ENCODE measurements around the gene USP48. TPM values are rescaled to one million over a fixed set of nuclear protein-coding genes. Genes with fewer than 3 reads are reported as not detected.
"Not testable (repeated sequence)": the region's sequence is repeated elsewhere in the genome, so short reads cannot be mapped to it uniquely, and the experiment has no call there.

USP48 gene
- total and polyA plus RNA-seq, 3 experiments from 2014 or later, result 41.4 to 61.5 (median 60.6) TPM

- H3K27me3 ChIP-seq (ENCODE audit: insufficient read depth, low read length, poor library complexity, severe bottlenecking), result no peaks in the 10 kb centered on the region
- CTCF ChIA-PET, result no interaction called here
- peaks cover 21% of the 10 kb centered on the region for H3K4me1 ChIP-seq (ENCODE audit: insufficient read depth, low read length)
- no peak overlapping the region for H3K4me3 ChIP-seq (ENCODE audit: low read length)
- no peak overlapping the region for H3K27ac ChIP-seq (ENCODE audit: low read depth, low read length)
- Mint-ChIP-seq H3K27me3 (no peaks in the 10 kb centered on the region), H3K4me3 (no peak overlapping the region), H3K9me3 (no peaks in the 10 kb centered on the region), H3K4me1 (peaks cover 48 to 71% (median 64%) of the 10 kb centered on the region in 3 donors), H3K36me3 (peaks cover 0 to 8% (median 0%) of the 10 kb centered on the region in 3 donors), H3K27ac (peak overlapping the region; percentile 13 to 92 (median 64))
- no peaks in the 10 kb centered on the region for H3K9me3 ChIP-seq (ENCODE audit: low read length)
- H3K36me3 ChIP-seq (ENCODE audit: insufficient read depth, low read length), result no peaks in the 10 kb centered on the region
- no peak for DNase-seq
- POLR2A ChIA-PET, result interaction anchor here (0.7 kb wide), 1 partner anchor 462 kb away, joined by 3 read pairs; no protein-coding TSS in a partner anchor
Measured at GRCh38 chr1:21775985-21776562, 6.9 kb downstream of the USP48 start.

- Mint-ChIP-seq H3K27ac (peak overlapping the region in 5 of 8 donors; percentile 8 to 77 (median 46)), H3K36me3 (peaks cover 0 to 8% (median 0%) of the 10 kb centered on the region in 3 donors), H3K27me3 (no peaks in the 10 kb centered on the region), H3K4me1 (peaks cover 48 to 70% (median 62%) of the 10 kb centered on the region in 3 donors), H3K4me3 (peak overlapping the region in 1 of 7 donors; percentile 3), H3K9me3 (no peaks in the 10 kb centered on the region)
- Histone ChIP-seq H3K4me3 (ENCODE audit: low read length) (no peak overlapping the region), H3K4me1 (ENCODE audit: insufficient read depth, low read length) (peaks cover 20% of the 10 kb centered on the region), H3K36me3 (ENCODE audit: insufficient read depth, low read length) (no peaks in the 10 kb centered on the region), H3K27me3 (ENCODE audit: insufficient read depth, low read length, poor library complexity, severe bottlenecking) (no peaks in the 10 kb centered on the region), H3K27ac (ENCODE audit: low read depth, low read length) (no peak overlapping the region), H3K9me3 (ENCODE audit: low read length) (no peaks in the 10 kb centered on the region)
- DNase-seq, result no peak
- POLR2A ChIA-PET, result no interaction called here
- CTCF ChIA-PET, result no interaction called here
Measured at GRCh38 chr1:21775550-21775914, 7.4 kb downstream of the USP48 start.

- no peak overlapping the region for H3K4me3 ChIP-seq (ENCODE audit: low read length)
- no peaks in the 10 kb centered on the region for H3K9me3 ChIP-seq (ENCODE audit: low read length)
- Mint-ChIP-seq H3K27ac (peak overlapping the region in 4 of 8 donors; percentile 12 to 46 (median 16)), H3K27me3 (no peaks in the 10 kb centered on the region), H3K36me3 (peaks cover 0 to 10% (median 0%) of the 10 kb centered on the region in 3 donors), H3K4me1 (peaks cover 46 to 69% (median 62%) of the 10 kb centered on the region in 3 donors), H3K4me3 (no peak overlapping the region), H3K9me3 (no peaks in the 10 kb centered on the region)
- ChIA-PET POLR2A (no interaction called here), CTCF (no interaction called here)
- peaks cover 15% of the 10 kb centered on the region for H3K4me1 ChIP-seq (ENCODE audit: insufficient read depth, low read length)
- no peaks in the 10 kb centered on the region for H3K36me3 ChIP-seq (ENCODE audit: insufficient read depth, low read length)
- no peak overlapping the region for H3K27ac ChIP-seq (ENCODE audit: low read depth, low read length)
- H3K27me3 ChIP-seq (ENCODE audit: insufficient read depth, low read length, poor library complexity, severe bottlenecking), result no peaks in the 10 kb centered on the region
- no peak for DNase-seq
Measured at GRCh38 chr1:21774835-21775549, 8.0 kb downstream of the USP48 start.

GRCh38 chr1:21773585-21773984 lies 9.4 kb downstream of the USP48 start:
- Histone ChIP-seq H3K4me3 (ENCODE audit: low read length) (no peak overlapping the region), H3K4me1 (ENCODE audit: insufficient read depth, low read length) (peaks cover 16% of the 10 kb centered on the region), H3K27me3 (ENCODE audit: insufficient read depth, low read length, poor library complexity, severe bottlenecking) (no peaks in the 10 kb centered on the region), H3K36me3 (ENCODE audit: insufficient read depth, low read length) (no peaks in the 10 kb centered on the region), H3K9me3 (ENCODE audit: low read length) (no peaks in the 10 kb centered on the region), H3K27ac (ENCODE audit: low read depth, low read length) (no peak overlapping the region)
- no peaks in the 10 kb centered on the region for H3K9me3 Mint-ChIP-seq
- peak overlapping the region; percentile 29 to 83 (median 60) for H3K27ac Mint-ChIP-seq
- ChIA-PET POLR2A (interaction anchor here (1.1 kb wide), 1 partner anchor 9 kb away, joined by 3 read pairs; the partner anchor contains the start of gene USP48), CTCF (no interaction called here)
- DNase-seq, result no peak
- peaks cover 47 to 70% (median 64%) of the 10 kb centered on the region in 3 donors for H3K4me1 Mint-ChIP-seq
- peaks cover 0 to 15% (median 0%) of the 10 kb centered on the region in 3 donors for H3K36me3 Mint-ChIP-seq
- H3K4me3 Mint-ChIP-seq, result peak overlapping the region in 6 of 7 donors; percentile 1 to 81 (median 40)
- no peaks in the 10 kb centered on the region for H3K27me3 Mint-ChIP-seq

DNA sequence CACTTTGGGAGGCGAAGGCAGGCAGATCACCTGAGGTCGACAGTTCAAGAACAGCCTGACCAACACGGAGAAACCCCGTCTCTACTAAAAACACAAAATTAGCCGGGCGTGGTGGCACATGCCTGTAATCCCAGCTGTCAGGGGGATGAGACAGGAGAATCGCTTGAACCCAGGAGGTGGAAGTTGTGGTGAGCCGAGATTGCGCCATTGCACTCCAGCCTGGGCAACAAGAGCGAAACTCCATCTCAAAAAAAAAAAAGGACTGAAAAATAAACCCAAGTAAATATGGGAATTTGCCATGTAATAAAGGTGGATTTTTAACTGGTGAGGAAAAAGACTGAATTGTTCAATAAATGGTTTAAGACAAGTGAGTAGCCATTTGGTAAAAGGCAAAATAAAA lies 11.3 kb downstream of the USP48 start:
- H3K9me3 Mint-ChIP-seq; DNase-seq; CTCF ChIA-PET; H3K27ac ChIP-seq (ENCODE audit: low read depth, low read length); H3K27ac Mint-ChIP-seq; H3K27me3 ChIP-seq (ENCODE audit: insufficient read depth, low read length, poor library complexity, severe bottlenecking); H3K4me3 ChIP-seq (ENCODE audit: low read length); H3K27me3 Mint-ChIP-seq; POLR2A ChIA-PET; H3K4me3 Mint-ChIP-seq; H3K9me3 ChIP-seq (ENCODE audit: low read length); H3K36me3 ChIP-seq (ENCODE audit: insufficient read depth, low read length): not testable (repeated sequence)
- peaks cover 0 to 10% (median 0%) of the 10 kb centered on the region in 3 donors for H3K36me3 Mint-ChIP-seq
- peaks cover 22% of the 10 kb centered on the region for H3K4me1 ChIP-seq (ENCODE audit: insufficient read depth, low read length)
- H3K4me1 Mint-ChIP-seq, result peaks cover 42 to 65% (median 54%) of the 10 kb centered on the region in 3 donors

- H3K36me3 ChIP-seq (ENCODE audit: insufficient read depth, low read length); H3K27me3 Mint-ChIP-seq; H3K9me3 Mint-ChIP-seq; H3K27me3 ChIP-seq (ENCODE audit: insufficient read depth, low read length, poor library complexity, severe bottlenecking); H3K27ac Mint-ChIP-seq; DNase-seq; POLR2A ChIA-PET; H3K4me3 ChIP-seq (ENCODE audit: low read length); H3K27ac ChIP-seq (ENCODE audit: low read depth, low read length); H3K36me3 Mint-ChIP-seq; H3K4me3 Mint-ChIP-seq; H3K9me3 ChIP-seq (ENCODE audit: low read length): not testable (repeated sequence)
- CTCF ChIA-PET, result interaction anchor here (2.1 kb wide), 1 partner anchor 11 kb away, joined by 7 read pairs; no protein-coding TSS in a partner anchor
- H3K4me1 ChIP-seq (ENCODE audit: insufficient read depth, low read length), result peaks cover 25% of the 10 kb centered on the region
- H3K4me1 Mint-ChIP-seq, result peaks cover 43 to 68% (median 56%) of the 10 kb centered on the region in 3 donors
Measured at GRCh38 chr1:21770602-21771001, 12.3 kb downstream of the USP48 start.

GRCh38 chr1:21770201-21770600 lies 12.7 kb downstream of the USP48 start:
- Histone ChIP-seq H3K36me3 (ENCODE audit: insufficient read depth, low read length) (no peaks in the 10 kb centered on the region), H3K9me3 (ENCODE audit: low read length) (no peaks in the 10 kb centered on the region), H3K27ac (ENCODE audit: low read depth, low read length) (no peak overlapping the region), H3K27me3 (ENCODE audit: insufficient read depth, low read length, poor library complexity, severe bottlenecking) (no peaks in the 10 kb centered on the region), H3K4me3 (ENCODE audit: low read length) (no peak overlapping the region), H3K4me1 (ENCODE audit: insufficient read depth, low read length) (peaks cover 25% of the 10 kb centered on the region)
- CTCF ChIA-PET, result interaction anchor here (2.1 kb wide), 1 partner anchor 12 kb away, joined by 7 read pairs; no protein-coding TSS in a partner anchor
- no peaks in the 10 kb centered on the region for H3K27me3 Mint-ChIP-seq
- H3K4me3 Mint-ChIP-seq, result no peak overlapping the region
- no peaks in the 10 kb centered on the region for H3K9me3 Mint-ChIP-seq
- H3K4me1 Mint-ChIP-seq, result peaks cover 43 to 68% (median 56%) of the 10 kb centered on the region in 3 donors
- DNase-seq, result no peak
- peaks cover 0 to 9% (median 0%) of the 10 kb centered on the region in 3 donors for H3K36me3 Mint-ChIP-seq
- peak overlapping the region in 3 of 8 donors; percentile 17 to 48 (median 42) for H3K27ac Mint-ChIP-seq
- POLR2A ChIA-PET, result no interaction called here

GRCh38 chr1:21767106-21767505 lies 15.8 kb downstream of the USP48 start:
- Mint-ChIP-seq H3K4me1 (peaks cover 48 to 70% (median 61%) of the 10 kb centered on the region in 3 donors), H3K36me3 (peaks cover 0 to 12% (median 3%) of the 10 kb centered on the region in 3 donors)
- H3K4me3 ChIP-seq (ENCODE audit: low read length); H3K9me3 ChIP-seq (ENCODE audit: low read length); H3K27ac ChIP-seq (ENCODE audit: low read depth, low read length); H3K4me3 Mint-ChIP-seq; H3K27me3 Mint-ChIP-seq; CTCF ChIA-PET; H3K27ac Mint-ChIP-seq; H3K27me3 ChIP-seq (ENCODE audit: insufficient read depth, low read length, poor library complexity, severe bottlenecking); H3K36me3 ChIP-seq (ENCODE audit: insufficient read depth, low read length); POLR2A ChIA-PET; DNase-seq; H3K9me3 Mint-ChIP-seq: not testable (repeated sequence)
- H3K4me1 ChIP-seq (ENCODE audit: insufficient read depth, low read length), result peaks cover 16% of the 10 kb centered on the region
